Vagina (tissue), 2 donors: ENCODE measurements around the gene PODN. TPM values are rescaled to one million over a fixed set of nuclear protein-coding genes. Genes with fewer than 3 reads are reported as not detected.

ENCODE experiments used
- DNase-seq, 2 donors: peaks; one replicate each; pipeline ENCODE4 v3.0.0-alpha.2; 2017; ENCODE audit errors: extremely low spot score in 2 of 2
- H3K27ac ChIP-seq: fragments of 200-600 bp; sonication (generic); one replicate; pipeline ENCODE4 v1.5.1; 2019
- H3K27me3 ChIP-seq: fragments of 200-600 bp; sonication (generic); one replicate; pipeline ENCODE4 v1.5.1; 2019
- H3K36me3 ChIP-seq, 2 donors: fragments of 200-600 bp; sonication (generic); one replicate each; pipeline ENCODE4 v1.5.1; 2017 to 2019
- H3K4me1 ChIP-seq: fragments of 200-600 bp; sonication (generic); one replicate; pipeline ENCODE4 v1.5.1; 2019
- H3K4me3 ChIP-seq, 2 donors: fragments of 200-600 bp; sonication (generic); 1 replicate in 1 of 2; 2 replicates in 1 of 2; pipeline ENCODE4 v1.5.1; 2016 to 2019
- H3K9me3 ChIP-seq: fragments of 200-600 bp; sonication (generic); one replicate; pipeline ENCODE4 v1.5.1; 2019
- CTCF ChIP-seq, 3 experiments: fragments of 450-650 bp in 2 of 3; fragments of 200-600 bp in 1 of 3; sonication (generic) in 1 of 3; IDR thresholded peaks; one replicate each; pipeline ENCODE4 v1.5.1; 2017 to 2019; ENCODE audit warnings: antibody characterized with exemption in 3 of 3, mild to moderate bottlenecking in 2 of 3, moderate library complexity in 2 of 3
- POLR2A ChIP-seq, 2 donors: fragments of 450-650 bp; IDR thresholded peaks; one replicate each; pipeline ENCODE4 v1.6.1; 2017; ENCODE audit warnings: antibody characterized with exemption in 2 of 2, mild to moderate bottlenecking in 2 of 2, moderate library complexity in 2 of 2
- POLR2AphosphoS5 ChIP-seq, 2 donors: sonication (generic); formaldehyde crosslinking; IDR thresholded peaks; one replicate each; pipeline ENCODE4 v1.9.0; 2017; ENCODE audit warnings: antibody characterized with exemption in 2 of 2, mild to moderate bottlenecking in 2 of 2, low read depth in 1 of 2; ENCODE audit not compliant: insufficient read depth in 1 of 2
- intact Hi-C: fragments of 100-400 bp; cut with DNase I; formaldehyde crosslinking; loops from one replicate; pipeline ENCODE4 v1.15.1; 2023
- total RNA-seq: library from RNA; depleted of rRNA; stranded (reverse); fragments of >200 nt; gene quantifications from one replicate; pipeline ENCODE4 v1.2.3, GENCODE V29; 2016

PODN gene
- total RNA-seq, 1 donor from 2014 or later: 207 TPM

GRCh38 chr1:53091841-53092645 lies 30.0 kb downstream of the PODN start:
- Histone ChIP-seq H3K4me1 (no peaks in the 10 kb centered on the region), H3K4me3 (no peak overlapping the region), H3K27me3 (no peaks in the 10 kb centered on the region), H3K27ac (no peak overlapping the region), H3K9me3 (no peaks in the 10 kb centered on the region), H3K36me3 (no peaks in the 10 kb centered on the region)
- no peak for DNase-seq
- intact Hi-C loops: no loop called here
- TF ChIP-seq POLR2A (IDR thresholded peaks at IDR 0.05): no peak
- TF ChIP-seq POLR2AphosphoS5 (IDR thresholded peaks at IDR 0.05; ENCODE audit: insufficient read depth in 1 of 2, low read depth in 1 of 2): no peak
- TF ChIP-seq CTCF (IDR thresholded peaks at IDR 0.05): no peak

- no peak overlapping the region for H3K27ac ChIP-seq
- TF ChIP-seq POLR2AphosphoS5 (IDR thresholded peaks at IDR 0.05; ENCODE audit: insufficient read depth in 1 of 2, low read depth in 1 of 2) (no peak), CTCF (IDR thresholded peaks at IDR 0.05) (no peak), POLR2A (IDR thresholded peaks at IDR 0.05) (no peak)
- H3K4me1 ChIP-seq: no peaks in the 10 kb centered on the region
- H3K27me3 ChIP-seq: no peaks in the 10 kb centered on the region
- no peak for DNase-seq
- no peaks in the 10 kb centered on the region for H3K9me3 ChIP-seq
- no peaks in the 10 kb centered on the region for H3K36me3 ChIP-seq
- no peak overlapping the region for H3K4me3 ChIP-seq
- intact Hi-C loops: no loop called here
Measured at GRCh38 chr1:53092659-53093450, 30.8 kb downstream of the PODN start.

- intact Hi-C loops: no loop called here
- no peaks in the 10 kb centered on the region for H3K4me1 ChIP-seq
- H3K4me3 ChIP-seq: no peak overlapping the region
- H3K36me3 ChIP-seq: no peaks in the 10 kb centered on the region
- H3K9me3 ChIP-seq: no peaks in the 10 kb centered on the region
- H3K27me3 ChIP-seq: no peaks in the 10 kb centered on the region
- no peak for DNase-seq
- H3K27ac ChIP-seq: no peak overlapping the region
- TF ChIP-seq CTCF (IDR thresholded peaks at IDR 0.05) (no peak), POLR2A (IDR thresholded peaks at IDR 0.05) (no peak), POLR2AphosphoS5 (IDR thresholded peaks at IDR 0.05; ENCODE audit: insufficient read depth in 1 of 2, low read depth in 1 of 2) (no peak)
Measured at GRCh38 chr1:53093451-53093754, 31.4 kb downstream of the PODN start.

GRCh38 chr1:53093778-53094532 lies 31.9 kb downstream of the PODN start:
- DNase-seq: no peak
- no peak for TF ChIP-seq CTCF (IDR thresholded peaks at IDR 0.05)
- TF ChIP-seq POLR2AphosphoS5 (IDR thresholded peaks at IDR 0.05; ENCODE audit: insufficient read depth in 1 of 2, low read depth in 1 of 2): no peak
- TF ChIP-seq POLR2A (IDR thresholded peaks at IDR 0.05): no peak
- H3K9me3 ChIP-seq: no peaks in the 10 kb centered on the region
- no peaks in the 10 kb centered on the region for H3K36me3 ChIP-seq
- no peaks in the 10 kb centered on the region for H3K4me1 ChIP-seq
- H3K4me3 ChIP-seq: no peak overlapping the region
- intact Hi-C loops: no loop called here
- H3K27me3 ChIP-seq: no peaks in the 10 kb centered on the region
- no peak overlapping the region for H3K27ac ChIP-seq
